CD4-positive, alpha-beta T cell treated with Interleukin-15 for 1 hour (primary cell): Measurements from ENCODE around the gene PTPRD.

ENCODE experiments used
- DNase-seq: peaks from one replicate; pipeline ENCODE4 v3.0.0-alpha.2; 2020

PTPRD gene

GRCh38 chr9:10045598-10045997 is 567.2 kb downstream of the PTPRD start:
- DNase-seq = no peak

DNA sequence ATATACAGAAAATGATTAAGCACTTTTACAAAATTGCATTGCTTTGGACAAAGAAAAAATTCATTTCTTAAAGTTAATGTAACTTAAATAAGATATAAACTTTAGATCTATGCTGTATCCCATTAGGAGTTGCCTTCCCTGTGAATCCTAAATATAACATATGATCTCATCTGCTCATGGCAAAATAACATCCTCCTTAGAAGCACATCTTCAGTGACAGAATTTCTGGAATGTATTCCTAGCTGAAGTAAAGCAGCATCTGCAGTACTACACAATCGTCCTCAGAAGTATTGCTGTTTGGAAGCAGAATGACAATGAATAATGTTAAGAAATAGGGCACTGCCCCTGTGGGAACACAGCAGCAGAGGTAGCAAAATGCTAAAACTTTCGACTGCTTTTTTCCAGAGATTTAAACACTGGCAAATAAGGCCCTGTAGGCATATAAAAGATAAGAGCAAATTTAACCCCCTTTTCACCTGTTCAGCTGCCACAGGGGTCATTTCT is 571.0 kb downstream of the PTPRD start:
- no peak for DNase-seq

DNA sequence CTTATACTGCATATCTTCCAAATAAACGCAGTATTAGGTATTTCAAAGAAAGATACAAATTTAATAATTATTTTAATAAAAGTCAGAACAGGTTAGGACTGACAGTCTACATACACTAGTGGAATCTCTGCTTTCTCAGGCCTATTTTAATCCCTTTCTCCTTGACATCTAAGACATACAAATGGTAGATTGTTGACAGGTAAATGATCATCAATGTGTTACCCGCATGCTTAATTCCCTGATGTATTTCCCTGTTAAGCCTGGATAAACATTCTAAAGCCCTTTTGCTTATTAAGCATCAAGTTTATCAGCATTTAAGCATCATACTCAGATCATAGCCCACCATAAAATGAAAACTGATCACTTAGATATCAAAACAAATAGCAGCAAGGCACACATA is 576.7 kb downstream of the PTPRD start:
- DNase-seq = no peak

DNA sequence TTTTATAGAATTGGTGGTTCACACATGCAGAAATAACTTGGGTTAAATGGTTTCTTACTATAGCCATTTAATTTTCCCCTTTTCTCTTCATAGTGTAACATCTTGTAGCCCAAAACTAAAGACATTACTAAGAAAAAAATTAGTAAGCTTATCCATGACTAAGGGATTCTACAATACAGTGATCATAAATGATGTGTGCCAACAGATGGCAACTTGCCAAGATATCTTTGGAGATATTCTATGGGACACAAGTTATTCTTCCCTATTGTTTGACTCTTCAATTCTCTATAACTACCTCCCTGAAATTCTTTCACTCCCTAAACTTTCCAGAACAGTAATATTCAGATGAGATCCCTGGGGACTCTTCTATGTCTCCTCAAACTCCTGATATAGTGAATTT is 580.6 kb downstream of the PTPRD start:
- no peak for DNase-seq

GRCh38 chr9:10026443-10026984 is 586.3 kb downstream of the PTPRD start:
- no peak for DNase-seq

DNA sequence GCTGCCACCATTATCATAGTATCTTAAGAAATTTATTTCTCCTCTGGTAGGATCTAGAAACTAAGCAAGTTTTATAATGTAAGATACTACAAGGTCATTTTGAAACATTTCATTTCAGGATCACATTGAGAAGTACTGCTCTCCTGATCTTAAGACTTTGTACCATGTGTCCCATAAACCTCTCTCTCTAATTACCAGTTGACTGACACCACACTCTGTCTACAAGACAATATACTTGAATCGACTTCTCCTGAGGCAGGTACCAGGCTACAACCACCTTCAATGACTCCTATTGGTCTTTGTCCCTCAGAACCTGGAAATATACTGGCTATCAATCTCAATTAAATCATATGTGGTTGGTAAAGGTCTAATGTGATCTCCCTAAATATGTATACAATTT is 597.0 kb downstream of the PTPRD start:
- DNase-seq = no peak

GRCh38 chr9:10014889-10015288 is 597.9 kb downstream of the PTPRD start:
- no peak for DNase-seq

DNA sequence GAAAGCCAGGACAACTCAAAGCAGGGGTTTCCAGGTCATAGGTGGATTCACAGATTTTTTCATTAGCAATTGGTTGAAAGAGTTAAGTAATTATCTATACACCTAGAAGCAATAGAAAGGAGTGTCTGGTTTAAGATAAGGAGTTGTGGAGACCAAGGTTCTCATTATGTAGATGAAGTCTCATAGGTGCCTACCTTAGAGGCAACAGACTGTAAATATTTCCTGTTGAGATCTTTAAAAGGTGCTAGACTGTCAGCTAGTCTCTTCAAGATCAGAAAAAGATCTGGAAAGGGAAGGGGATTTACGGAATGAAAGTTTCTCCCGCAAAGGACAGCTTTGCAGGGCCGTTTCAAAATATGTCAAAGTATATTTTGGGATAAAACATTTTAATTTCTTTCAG is 603.4 kb downstream of the PTPRD start:
- no peak for DNase-seq

DNA sequence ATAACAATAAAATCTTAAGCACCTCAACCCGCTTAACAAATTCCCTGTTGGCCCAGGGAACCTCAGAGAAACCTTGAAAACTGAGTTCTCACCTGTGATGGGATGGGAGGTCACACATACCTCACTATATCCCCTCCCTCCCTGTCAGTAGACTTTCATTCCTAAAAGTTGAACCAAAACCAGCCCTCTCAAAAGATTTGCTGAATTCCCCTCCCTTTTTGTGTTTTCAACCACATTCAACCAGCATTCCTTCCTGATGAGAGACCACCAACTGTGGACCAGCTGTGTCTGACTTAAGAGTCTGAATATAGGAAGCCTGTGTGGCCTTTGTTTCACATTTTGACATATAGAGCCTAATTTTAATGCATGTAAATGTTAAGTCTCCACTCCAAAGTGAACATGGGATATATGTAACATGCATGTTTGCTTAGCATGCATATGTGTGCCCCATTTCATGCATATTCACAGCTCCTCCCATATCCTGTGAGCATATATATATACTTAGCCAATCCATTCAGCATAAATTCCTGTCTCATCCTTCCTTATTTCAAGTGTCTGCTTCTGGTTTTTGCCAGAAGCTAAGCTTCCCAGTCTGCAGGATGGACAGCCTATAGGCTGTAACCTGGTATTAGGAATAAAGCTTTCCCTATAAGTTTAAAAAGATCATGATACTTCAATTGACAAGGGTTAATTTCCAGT is 604.6 kb downstream of the PTPRD start:
- no peak for DNase-seq

DNA sequence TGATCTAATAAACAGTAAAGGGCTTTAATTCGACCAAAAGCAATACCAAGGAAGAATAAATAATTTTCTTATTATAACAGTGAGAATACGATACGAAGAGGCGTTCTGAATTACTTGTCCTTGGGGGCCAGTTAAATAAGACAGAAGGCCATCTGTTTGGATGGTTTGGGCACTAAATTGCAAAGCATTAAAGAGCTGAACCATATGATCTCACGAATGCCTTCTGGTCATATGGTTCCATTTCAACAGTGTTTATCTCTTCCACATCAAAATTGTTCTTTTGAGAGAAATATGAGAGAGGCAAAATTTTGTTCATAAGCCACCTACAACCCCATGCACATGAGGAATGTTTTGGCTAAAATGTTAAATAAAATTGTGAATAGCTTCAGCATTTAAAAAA is 605.4 kb downstream of the PTPRD start:
- no peak for DNase-seq

GRCh38 chr9:10005206-10005605 is 607.6 kb downstream of the PTPRD start:
- no peak for DNase-seq

- DNase-seq = no peak
These were observed 609.8 kb downstream of the PTPRD start for GRCh38 chr9:10003047-10003446.

DNA sequence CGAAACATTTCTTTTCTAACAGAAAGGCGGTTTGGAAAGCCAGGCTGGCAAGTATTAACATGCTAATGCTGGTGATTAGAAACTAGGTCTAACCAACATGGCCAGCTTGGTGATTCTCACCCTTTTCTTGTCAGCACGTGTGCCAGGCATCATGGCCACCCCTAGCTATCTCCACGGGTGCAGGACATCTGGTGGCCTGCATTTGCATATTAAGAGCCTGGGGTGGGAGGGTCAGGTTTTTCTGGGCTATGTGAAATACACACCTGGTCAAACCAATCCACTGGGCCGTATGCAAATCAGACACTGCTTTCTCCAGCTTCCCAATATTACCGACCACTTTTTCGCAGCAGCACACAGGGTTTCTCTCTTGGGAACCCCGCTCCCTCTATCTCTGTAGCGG is 612.1 kb downstream of the PTPRD start:
- no peak for DNase-seq

- no peak for DNase-seq
These were observed 614.1 kb downstream of the PTPRD start for GRCh38 chr9:9998491-9999287.

- DNase-seq = no peak
These were observed 615.2 kb downstream of the PTPRD start for GRCh38 chr9:9997585-9997984.

- no peak for DNase-seq
These were observed 616.5 kb downstream of the PTPRD start for GRCh38 chr9:9996259-9996658.

- no peak for DNase-seq
These were observed 619.9 kb downstream of the PTPRD start for GRCh38 chr9:9992936-9993335.

GRCh38 chr9:9973062-9973461 is 639.7 kb downstream of the PTPRD start:
- DNase-seq = no peak

GRCh38 chr9:9970514-9970913 is 642.3 kb downstream of the PTPRD start:
- no peak for DNase-seq

GRCh38 chr9:9963841-9964240 is 649.0 kb downstream of the PTPRD start:
- DNase-seq = no peak

- DNase-seq = no peak
These were observed 650.9 kb downstream of the PTPRD start for GRCh38 chr9:9961934-9962333.

DNA sequence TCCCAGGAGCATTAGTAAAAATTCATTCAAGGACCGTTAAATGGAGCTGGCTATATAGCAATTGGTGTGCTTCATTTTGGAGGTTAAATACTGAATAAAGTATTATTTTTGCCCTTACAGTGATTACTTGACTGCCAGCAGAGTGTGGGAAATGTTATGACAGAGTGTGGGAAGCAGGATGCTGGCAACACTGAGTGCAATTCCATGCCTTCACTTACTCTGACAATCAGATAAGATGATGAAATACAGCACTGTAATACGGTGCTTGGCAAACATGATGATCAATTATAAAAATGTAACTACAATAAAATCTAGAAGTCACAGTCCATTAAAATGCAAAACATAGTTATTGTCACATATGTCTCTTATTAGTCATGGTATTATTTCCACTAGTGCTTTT is 651.3 kb downstream of the PTPRD start:
- no peak for DNase-seq

DNA sequence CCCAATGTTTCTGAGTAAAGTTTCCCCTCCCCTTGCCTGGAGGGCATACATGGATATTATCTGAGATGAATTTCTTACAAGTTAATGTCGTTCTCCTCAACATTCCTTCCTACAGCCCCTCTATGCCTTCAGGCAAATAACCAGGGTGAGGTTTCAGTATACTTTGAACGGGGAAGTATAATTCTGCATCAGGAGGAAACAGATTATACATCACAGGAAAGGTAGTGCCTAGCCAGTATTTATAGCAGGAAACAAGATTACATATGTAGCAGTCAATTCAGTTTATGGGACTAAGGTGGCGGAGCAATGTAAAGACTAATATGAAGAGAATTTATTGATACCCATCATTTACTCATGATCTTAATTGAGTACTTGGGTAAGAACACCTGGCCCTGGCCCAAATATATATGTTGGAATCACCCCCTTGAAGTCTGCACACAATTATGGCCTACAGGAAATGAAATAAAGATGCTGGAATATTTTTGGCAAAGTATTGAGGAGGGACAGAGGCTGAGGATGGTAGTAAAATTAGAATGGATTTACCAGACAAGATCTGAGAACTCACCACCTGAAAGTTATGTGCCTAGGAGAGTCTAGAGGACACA is 661.1 kb downstream of the PTPRD start:
- DNase-seq = no peak

GRCh38 chr9:9950813-9951212 is 662.0 kb downstream of the PTPRD start:
- no peak for DNase-seq
